Measurements from ENCODE around the gene WDR6.
"Not testable (repeated sequence)": the region's sequence is repeated elsewhere in the genome, so short reads cannot be mapped to it uniquely, and the experiment has no call there.

WDR6 gene

DNA sequence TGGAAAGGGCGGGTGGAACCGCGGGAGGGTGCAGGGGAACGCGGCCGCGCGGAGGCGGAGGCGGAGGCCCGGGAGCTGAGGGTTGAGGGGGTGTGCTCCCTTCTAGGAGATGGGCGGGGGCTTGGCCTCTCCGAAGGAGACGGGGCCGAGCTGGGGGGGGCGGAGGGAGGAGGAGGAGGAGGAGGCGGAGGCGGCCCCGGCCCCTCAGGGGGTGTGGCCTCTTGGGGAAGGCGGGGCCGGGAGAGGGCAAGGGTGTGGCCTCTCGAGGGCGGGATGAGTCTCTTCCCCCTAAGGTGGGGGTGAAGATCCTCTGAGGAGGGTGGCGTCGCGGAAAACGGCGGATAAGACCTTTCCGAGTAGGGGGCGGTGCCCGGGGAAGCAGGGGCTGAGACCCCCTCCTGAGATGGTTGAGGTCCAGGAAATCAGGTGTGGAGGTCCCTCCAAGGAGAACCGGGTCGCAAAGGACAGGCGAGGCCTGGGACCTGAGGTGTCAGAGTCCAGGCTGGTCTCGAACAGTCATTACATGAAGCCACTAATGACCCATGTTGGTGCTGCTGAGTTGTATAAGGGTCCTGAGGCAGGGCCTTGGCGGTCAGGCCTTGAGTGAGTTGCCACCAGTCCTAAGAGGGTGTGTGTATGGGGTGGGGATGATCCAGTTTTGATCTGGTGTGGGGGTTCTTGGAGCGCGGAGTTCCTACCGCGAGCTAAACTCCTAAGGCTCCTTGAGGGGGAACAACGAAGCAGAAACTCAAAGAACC is 759 bp downstream of the WDR6 start:
- peaks cover 19% of the 10 kb centered on the region for H3K36me3 ChIP-seq (replicated peaks; ENCODE audit: low read depth, low read length)
- H3K27ac ChIP-seq (ENCODE audit: low read length), result peak overlapping the region; percentile 79
- peaks cover 14% of the 10 kb centered on the region for H3K4me1 ChIP-seq (ENCODE audit: low read length)
- peak overlapping the region; percentile 95 for H3K9ac ChIP-seq (ENCODE audit: low read length)
- no peaks in the 10 kb centered on the region for H3K27me3 ChIP-seq (ENCODE audit: low read depth, low read length)
- no peak overlapping the region; the same call in 1 of the 2 replicates for H2AFZ ChIP-seq (ENCODE audit: low read depth, low read length)
- peak overlapping the region; percentile 91 for H3K4me2 ChIP-seq (ENCODE audit: low read length)
- peaks cover 55% of the 10 kb centered on the region for H3K79me2 ChIP-seq (ENCODE audit: low read length)
- no peaks in the 10 kb centered on the region for H3K9me3 ChIP-seq (ENCODE audit: insufficient read depth, low read length)
- peak overlapping the region; percentile 84 for H3K4me3 ChIP-seq (ENCODE audit: low read length)
- peaks cover 34% of the 10 kb centered on the region for H4K20me1 ChIP-seq (ENCODE audit: insufficient read depth, low read length)
- TF ChIP-seq EZH2phosphoT487 (IDR thresholded peaks at IDR 0.05; ENCODE audit: low read depth), result no peak
- TF ChIP-seq, protein P1, sequence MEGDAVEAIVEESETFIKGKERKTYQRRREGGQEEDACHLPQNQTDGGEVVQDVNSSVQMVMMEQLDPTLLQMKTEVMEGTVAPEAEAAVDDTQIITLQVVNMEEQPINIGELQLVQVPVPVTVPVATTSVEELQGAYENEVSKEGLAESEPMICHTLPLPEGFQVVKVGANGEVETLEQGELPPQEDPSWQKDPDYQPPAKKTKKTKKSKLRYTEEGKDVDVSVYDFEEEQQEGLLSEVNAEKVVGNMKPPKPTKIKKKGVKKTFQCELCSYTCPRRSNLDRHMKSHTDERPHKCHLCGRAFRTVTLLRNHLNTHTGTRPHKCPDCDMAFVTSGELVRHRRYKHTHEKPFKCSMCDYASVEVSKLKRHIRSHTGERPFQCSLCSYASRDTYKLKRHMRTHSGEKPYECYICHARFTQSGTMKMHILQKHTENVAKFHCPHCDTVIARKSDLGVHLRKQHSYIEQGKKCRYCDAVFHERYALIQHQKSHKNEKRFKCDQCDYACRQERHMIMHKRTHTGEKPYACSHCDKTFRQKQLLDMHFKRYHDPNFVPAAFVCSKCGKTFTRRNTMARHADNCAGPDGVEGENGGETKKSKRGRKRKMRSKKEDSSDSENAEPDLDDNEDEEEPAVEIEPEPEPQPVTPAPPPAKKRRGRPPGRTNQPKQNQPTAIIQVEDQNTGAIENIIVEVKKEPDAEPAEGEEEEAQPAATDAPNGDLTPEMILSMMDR (IDR thresholded peaks at IDR 0.05; ENCODE audit: low read depth, low read length), result no peak

DNA sequence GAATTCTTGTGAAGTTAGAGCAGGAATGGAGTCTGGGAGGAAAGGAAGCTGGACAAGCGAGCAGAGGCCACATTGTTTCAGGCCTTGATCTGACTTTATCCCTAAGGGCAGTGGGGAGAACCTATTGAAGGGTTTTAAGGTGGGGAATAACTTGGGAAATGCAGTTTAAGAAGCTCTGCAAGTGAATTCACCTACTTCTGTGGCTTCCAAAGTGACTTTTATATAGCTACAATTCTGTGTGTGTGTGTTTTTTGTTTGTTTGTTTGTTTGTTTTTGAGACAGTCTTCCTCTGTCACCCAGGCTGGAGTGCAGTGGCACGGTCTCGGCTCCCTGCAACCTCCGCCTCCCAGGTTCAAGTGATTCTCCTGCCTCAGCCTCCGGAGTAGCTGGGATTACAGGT is 1.4 kb downstream of the WDR6 start:
- not testable (repeated sequence) for H3K9ac ChIP-seq (ENCODE audit: low read length); H2AFZ ChIP-seq (ENCODE audit: low read depth, low read length); H3K27ac ChIP-seq (ENCODE audit: low read length); H3K9me3 ChIP-seq (ENCODE audit: insufficient read depth, low read length); H3K27me3 ChIP-seq (ENCODE audit: low read depth, low read length)
- peak overlapping the region; percentile 84 for H3K4me3 ChIP-seq (ENCODE audit: low read length)
- peaks cover 41% of the 10 kb centered on the region for H4K20me1 ChIP-seq (ENCODE audit: insufficient read depth, low read length)
- H3K79me2 ChIP-seq (ENCODE audit: low read length), result peaks cover 62% of the 10 kb centered on the region
- H3K4me2 ChIP-seq (ENCODE audit: low read length), result peak overlapping the region; percentile 91
- H3K36me3 ChIP-seq (replicated peaks; ENCODE audit: low read depth, low read length), result peaks cover 22% of the 10 kb centered on the region
- H3K4me1 ChIP-seq (ENCODE audit: low read length), result peaks cover 14% of the 10 kb centered on the region

DNA sequence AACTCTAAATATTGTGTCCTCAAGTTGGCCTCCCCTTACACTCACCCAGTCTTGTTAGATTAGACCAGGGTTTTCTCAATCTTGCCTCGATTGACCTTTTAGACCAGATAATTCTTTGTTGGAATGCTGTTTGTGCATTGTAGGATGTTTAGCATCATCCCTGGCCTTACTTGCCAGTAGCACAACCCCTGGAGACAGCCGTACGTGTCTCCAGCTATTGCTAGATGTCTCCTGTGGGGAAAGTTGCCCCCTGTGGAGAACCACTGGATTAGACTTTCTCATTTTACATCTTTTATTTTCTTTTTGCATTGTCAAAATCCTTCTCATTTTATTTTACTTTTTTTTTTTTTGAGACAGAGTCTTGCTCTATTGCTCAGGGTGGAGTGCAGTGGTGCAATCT is 2.2 kb downstream of the WDR6 start:
- H4K20me1 ChIP-seq (ENCODE audit: insufficient read depth, low read length), result peaks cover 46% of the 10 kb centered on the region
- no peak overlapping the region for H3K4me2 ChIP-seq (ENCODE audit: low read length)
- no peak overlapping the region for H3K27ac ChIP-seq (ENCODE audit: low read length)
- peaks cover 14% of the 10 kb centered on the region for H3K4me1 ChIP-seq (ENCODE audit: low read length)
- peaks cover 28% of the 10 kb centered on the region for H3K36me3 ChIP-seq (replicated peaks; ENCODE audit: low read depth, low read length)
- H3K79me2 ChIP-seq (ENCODE audit: low read length), result peaks cover 62% of the 10 kb centered on the region
- no peaks in the 10 kb centered on the region for H3K9me3 ChIP-seq (ENCODE audit: insufficient read depth, low read length)
- no peaks in the 10 kb centered on the region for H3K27me3 ChIP-seq (ENCODE audit: low read depth, low read length)
- TF ChIP-seq EZH2phosphoT487 (IDR thresholded peaks at IDR 0.05; ENCODE audit: low read depth), result no peak
- TF ChIP-seq, protein P1 (IDR thresholded peaks at IDR 0.05; ENCODE audit: low read depth, low read length), result no peak
- no peak overlapping the region for H3K4me3 ChIP-seq (ENCODE audit: low read length)
- no peak overlapping the region for H2AFZ ChIP-seq (ENCODE audit: low read depth, low read length)
- no peak overlapping the region for H3K9ac ChIP-seq (ENCODE audit: low read length)

DNA sequence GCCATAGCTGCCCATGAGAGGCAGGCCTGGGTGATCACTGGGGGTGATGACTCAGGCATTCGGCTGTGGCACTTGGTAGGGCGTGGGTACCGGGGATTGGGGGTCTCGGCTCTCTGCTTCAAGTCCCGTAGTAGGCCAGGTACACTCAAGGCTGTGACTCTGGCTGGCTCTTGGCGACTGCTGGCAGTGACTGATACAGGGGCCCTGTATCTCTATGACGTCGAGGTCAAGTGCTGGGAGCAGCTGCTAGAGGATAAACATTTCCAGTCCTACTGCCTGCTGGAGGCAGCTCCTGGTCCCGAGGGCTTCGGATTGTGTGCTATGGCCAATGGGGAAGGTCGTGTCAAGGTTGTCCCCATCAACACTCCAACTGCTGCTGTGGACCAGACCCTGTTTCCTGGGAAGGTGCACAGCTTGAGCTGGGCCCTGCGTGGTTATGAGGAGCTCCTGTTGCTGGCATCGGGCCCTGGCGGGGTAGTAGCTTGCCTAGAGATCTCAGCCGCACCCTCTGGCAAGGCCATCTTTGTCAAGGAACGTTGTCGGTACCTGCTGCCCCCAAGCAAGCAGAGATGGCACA is 5.3 kb downstream of the WDR6 start:
- no peak overlapping the region for H3K4me3 ChIP-seq (ENCODE audit: low read length)
- peaks cover 59% of the 10 kb centered on the region for H3K79me2 ChIP-seq (ENCODE audit: low read length)
- peaks cover 50% of the 10 kb centered on the region for H4K20me1 ChIP-seq (ENCODE audit: insufficient read depth, low read length)
- H3K27ac ChIP-seq (ENCODE audit: low read length), result no peak overlapping the region
- TF ChIP-seq EZH2phosphoT487 (IDR thresholded peaks at IDR 0.05; ENCODE audit: low read depth), result no peak
- H3K27me3 ChIP-seq (ENCODE audit: low read depth, low read length), result no peaks in the 10 kb centered on the region
- no peak overlapping the region for H2AFZ ChIP-seq (ENCODE audit: low read depth, low read length)
- H3K4me2 ChIP-seq (ENCODE audit: low read length), result no peak overlapping the region
- no peak overlapping the region for H3K9ac ChIP-seq (ENCODE audit: low read length)
- H3K4me1 ChIP-seq (ENCODE audit: low read length), result peaks cover 10% of the 10 kb centered on the region
- H3K36me3 ChIP-seq (replicated peaks; ENCODE audit: low read depth, low read length), result peaks cover 48% of the 10 kb centered on the region
- H3K9me3 ChIP-seq (ENCODE audit: insufficient read depth, low read length), result no peaks in the 10 kb centered on the region

DNA sequence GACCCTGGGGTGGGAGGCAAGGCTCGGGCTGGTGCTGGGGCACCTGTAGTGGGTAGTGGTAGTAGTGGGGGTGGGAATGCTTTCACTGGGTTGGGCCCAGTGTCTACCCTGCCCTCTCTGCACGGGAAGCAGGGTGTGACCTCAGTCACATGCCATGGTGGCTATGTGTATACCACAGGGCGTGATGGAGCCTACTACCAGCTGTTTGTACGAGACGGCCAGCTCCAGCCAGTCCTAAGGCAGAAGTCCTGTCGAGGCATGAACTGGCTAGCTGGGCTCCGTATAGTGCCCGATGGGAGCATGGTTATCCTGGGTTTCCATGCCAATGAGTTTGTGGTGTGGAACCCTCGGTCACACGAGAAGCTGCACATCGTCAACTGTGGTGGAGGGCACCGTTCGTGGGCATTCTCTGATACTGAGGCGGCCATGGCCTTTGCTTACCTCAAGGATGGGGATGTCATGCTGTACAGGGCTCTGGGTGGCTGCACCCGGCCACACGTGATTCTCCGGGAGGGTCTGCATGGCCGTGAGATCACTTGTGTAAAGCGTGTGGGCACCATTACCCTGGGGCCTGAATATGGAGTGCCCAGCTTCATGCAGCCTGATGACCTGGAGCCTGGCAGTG is 6.0 kb downstream of the WDR6 start:
- no peak overlapping the region for H3K27ac ChIP-seq (ENCODE audit: low read length)
- H3K4me3 ChIP-seq (ENCODE audit: low read length), result no peak overlapping the region
- TF ChIP-seq EZH2phosphoT487 (IDR thresholded peaks at IDR 0.05; ENCODE audit: low read depth), result no peak
- TF ChIP-seq, protein P1 (IDR thresholded peaks at IDR 0.05; ENCODE audit: low read depth, low read length), result no peak
- H3K4me1 ChIP-seq (ENCODE audit: low read length), result peaks cover 10% of the 10 kb centered on the region
- no peaks in the 10 kb centered on the region for H3K27me3 ChIP-seq (ENCODE audit: low read depth, low read length)
- no peaks in the 10 kb centered on the region for H3K9me3 ChIP-seq (ENCODE audit: insufficient read depth, low read length)
- H3K79me2 ChIP-seq (ENCODE audit: low read length), result peaks cover 52% of the 10 kb centered on the region
- peaks cover 48% of the 10 kb centered on the region for H3K36me3 ChIP-seq (replicated peaks; ENCODE audit: low read depth, low read length)
- no peak overlapping the region for H3K4me2 ChIP-seq (ENCODE audit: low read length)
- no peak overlapping the region for H2AFZ ChIP-seq (ENCODE audit: low read depth, low read length)
- H4K20me1 ChIP-seq (ENCODE audit: insufficient read depth, low read length), result peaks cover 46% of the 10 kb centered on the region
- H3K9ac ChIP-seq (ENCODE audit: low read length), result no peak overlapping the region
